GM23338 (cell line): ENCODE data around the gene KIF6. TPM values are rescaled to one million over a fixed set of nuclear protein-coding genes. Genes with fewer than 3 reads are reported as not detected.

Source experiments
- ATAC-seq: fragments of 200-7000 bp; cut with Tn5 transposase; 3 replicates; pipeline ENCODE4 v1.9.1; 2020
- DNase-seq: peaks from one replicate; pipeline ENCODE4 v3.0.0-alpha.2; 2015; ENCODE audit warnings: low spot score
- H2AFZ ChIP-seq: fragments of 200-600 bp; sonication (generic); 2 replicates; pipeline ENCODE4 v1.8.0; 2016; ENCODE audit warnings: antibody characterized with exemption, mild to moderate bottlenecking, moderate library complexity
- H3F3A ChIP-seq: fragments of 200-600 bp; sonication (generic); replicated peaks from 2 replicates; pipeline ENCODE4 v1.8.0; 2017; ENCODE audit warnings: antibody characterized with exemption, mixed run types, low read depth
- H3K27ac ChIP-seq: fragments of 200-600 bp; sonication (generic); 2 replicates; pipeline ENCODE4 v1.6.1; 2016; ENCODE audit warnings: low read depth
- H3K27me3 ChIP-seq: fragments of 200-600 bp; sonication (generic); 2 replicates; pipeline ENCODE4 v1.8.0; 2016; ENCODE audit warnings: mild to moderate bottlenecking, mixed run types, moderate library complexity; ENCODE audit not compliant: insufficient read depth
- H3K36me3 ChIP-seq: fragments of 200-600 bp; sonication (generic); 2 replicates; pipeline ENCODE4 v1.8.0; 2016; ENCODE audit warnings: mild to moderate bottlenecking; ENCODE audit not compliant: insufficient read depth
- H3K4me1 ChIP-seq: fragments of 200-600 bp; sonication (generic); 2 replicates; pipeline ENCODE4 v1.8.0; 2016; ENCODE audit warnings: mild to moderate bottlenecking, moderate library complexity; ENCODE audit not compliant: insufficient read depth
- H3K4me2 ChIP-seq: fragments of 200-600 bp; sonication (generic); 2 replicates; pipeline ENCODE4 v1.7.1; 2017; ENCODE audit warnings: mixed run types
- H3K4me3 ChIP-seq: fragments of 200-600 bp; sonication (generic); 2 replicates; pipeline ENCODE4 v1.6.1; 2016; ENCODE audit warnings: mixed run types
- H3K79me2 ChIP-seq: fragments of 200-600 bp; sonication (generic); replicated peaks from 2 replicates; pipeline ENCODE4 v1.8.0; 2017; ENCODE audit warnings: mild to moderate bottlenecking; ENCODE audit not compliant: insufficient read depth
- H3K9me2 ChIP-seq: fragments of 200-600 bp; sonication (generic); 2 replicates; pipeline ENCODE4 v1.8.0; 2017; ENCODE audit not compliant: insufficient read depth
- H4K20me1 ChIP-seq: fragments of 200-600 bp; sonication (generic); replicated peaks from 2 replicates; pipeline ENCODE4 v1.8.0; 2017; ENCODE audit warnings: mild to moderate bottlenecking; ENCODE audit not compliant: insufficient read depth
- H3K27ac Mint-ChIP-seq: 2 replicates; pipeline ENCODE4 v1.8.0; 2020; ENCODE audit warnings: inconsistent platforms, mild to moderate bottlenecking, moderate library complexity, mixed read lengths
- H3K27me3 Mint-ChIP-seq: 3 replicates; pipeline ENCODE4 v1.8.0; 2022; ENCODE audit warnings: low read depth, mild to moderate bottlenecking, moderate library complexity, mixed read lengths, inconsistent platforms; ENCODE audit not compliant: insufficient read depth, poor library complexity
- H3K36me3 Mint-ChIP-seq: 3 replicates; pipeline ENCODE4 v1.8.0; 2021; ENCODE audit warnings: low read depth, mild to moderate bottlenecking, inconsistent platforms, moderate library complexity, mixed read lengths
- H3K4me1 Mint-ChIP-seq: 3 replicates; pipeline ENCODE4 v1.8.0; 2020; ENCODE audit warnings: mild to moderate bottlenecking, inconsistent platforms, mixed read lengths
- H3K4me3 Mint-ChIP-seq: 3 replicates; pipeline ENCODE4 v1.8.0; 2021; ENCODE audit warnings: moderate library complexity, mild to moderate bottlenecking, inconsistent platforms, mixed read lengths
- H3K9me3 Mint-ChIP-seq: 3 replicates; pipeline ENCODE4 v1.8.0; 2020; ENCODE audit warnings: moderate library complexity, mild to moderate bottlenecking, inconsistent platforms, mixed read lengths
- EZH2phosphoT487 ChIP-seq: fragments of 200-600 bp; sonication (generic); IDR thresholded peaks from one replicate; pipeline ENCODE4 v1.8.1; 2018; ENCODE audit warnings: antibody characterized with exemption; ENCODE audit not compliant: unreplicated experiment
- JUNB ChIP-seq: IDR thresholded peaks from one replicate; pipeline ENCODE4 v1.6.1; 2016; ENCODE audit warnings: antibody characterized with exemption; ENCODE audit not compliant: unreplicated experiment
- POLR2AphosphoS5 ChIP-seq: IDR thresholded peaks from 2 replicates; pipeline ENCODE4 v1.6.1; 2016; ENCODE audit warnings: antibody characterized with exemption, low read depth
- ZNF114 ChIP-seq: fragments of 250-450 bp; sonication (Bioruptor Pico); IDR thresholded peaks from 2 replicates; pipeline ENCODE4 v1.5.0; 2020; ENCODE audit warnings: mild to moderate bottlenecking, moderate library complexity
- polyA plus RNA-seq: library from polyadenylated mRNA; unstranded; fragments of >200 nt; fragmentation: Nextera tagmentation; extraction: Ambion mirVana; gene quantifications from 2 replicates; pipeline ENCODE4 v1.2.1, GENCODE V29; 2016
- total RNA-seq: library from RNA; depleted of rRNA; stranded (reverse); fragments of >200 nt; shearing (Covaris generic); gene quantifications from 2 replicates; pipeline ENCODE4 v1.2.3, GENCODE V29; 2014
- TF ChIP-seq, protein P1 (sequence below): fragments of 250-450 bp; sonication (Bioruptor Pico); IDR thresholded peaks from 2 replicates; pipeline ENCODE4 v1.5.0; 2020; ENCODE audit warnings: mild to moderate bottlenecking, moderate library complexity
- TF ChIP-seq, protein P2 (sequence below): IDR thresholded peaks from one replicate; pipeline ENCODE4 v1.6.1; 2018; ENCODE audit warnings: antibody characterized with exemption; ENCODE audit not compliant: unreplicated experiment

KIF6 gene
- total and polyA plus RNA-seq, 2 experiments from 2014 or later = 0.87 to 1.7 TPM

GRCh38 chr6:39396854-39397253 lies 328.4 kb downstream of the KIF6 start (continued):
- TF ChIP-seq, protein P1, sequence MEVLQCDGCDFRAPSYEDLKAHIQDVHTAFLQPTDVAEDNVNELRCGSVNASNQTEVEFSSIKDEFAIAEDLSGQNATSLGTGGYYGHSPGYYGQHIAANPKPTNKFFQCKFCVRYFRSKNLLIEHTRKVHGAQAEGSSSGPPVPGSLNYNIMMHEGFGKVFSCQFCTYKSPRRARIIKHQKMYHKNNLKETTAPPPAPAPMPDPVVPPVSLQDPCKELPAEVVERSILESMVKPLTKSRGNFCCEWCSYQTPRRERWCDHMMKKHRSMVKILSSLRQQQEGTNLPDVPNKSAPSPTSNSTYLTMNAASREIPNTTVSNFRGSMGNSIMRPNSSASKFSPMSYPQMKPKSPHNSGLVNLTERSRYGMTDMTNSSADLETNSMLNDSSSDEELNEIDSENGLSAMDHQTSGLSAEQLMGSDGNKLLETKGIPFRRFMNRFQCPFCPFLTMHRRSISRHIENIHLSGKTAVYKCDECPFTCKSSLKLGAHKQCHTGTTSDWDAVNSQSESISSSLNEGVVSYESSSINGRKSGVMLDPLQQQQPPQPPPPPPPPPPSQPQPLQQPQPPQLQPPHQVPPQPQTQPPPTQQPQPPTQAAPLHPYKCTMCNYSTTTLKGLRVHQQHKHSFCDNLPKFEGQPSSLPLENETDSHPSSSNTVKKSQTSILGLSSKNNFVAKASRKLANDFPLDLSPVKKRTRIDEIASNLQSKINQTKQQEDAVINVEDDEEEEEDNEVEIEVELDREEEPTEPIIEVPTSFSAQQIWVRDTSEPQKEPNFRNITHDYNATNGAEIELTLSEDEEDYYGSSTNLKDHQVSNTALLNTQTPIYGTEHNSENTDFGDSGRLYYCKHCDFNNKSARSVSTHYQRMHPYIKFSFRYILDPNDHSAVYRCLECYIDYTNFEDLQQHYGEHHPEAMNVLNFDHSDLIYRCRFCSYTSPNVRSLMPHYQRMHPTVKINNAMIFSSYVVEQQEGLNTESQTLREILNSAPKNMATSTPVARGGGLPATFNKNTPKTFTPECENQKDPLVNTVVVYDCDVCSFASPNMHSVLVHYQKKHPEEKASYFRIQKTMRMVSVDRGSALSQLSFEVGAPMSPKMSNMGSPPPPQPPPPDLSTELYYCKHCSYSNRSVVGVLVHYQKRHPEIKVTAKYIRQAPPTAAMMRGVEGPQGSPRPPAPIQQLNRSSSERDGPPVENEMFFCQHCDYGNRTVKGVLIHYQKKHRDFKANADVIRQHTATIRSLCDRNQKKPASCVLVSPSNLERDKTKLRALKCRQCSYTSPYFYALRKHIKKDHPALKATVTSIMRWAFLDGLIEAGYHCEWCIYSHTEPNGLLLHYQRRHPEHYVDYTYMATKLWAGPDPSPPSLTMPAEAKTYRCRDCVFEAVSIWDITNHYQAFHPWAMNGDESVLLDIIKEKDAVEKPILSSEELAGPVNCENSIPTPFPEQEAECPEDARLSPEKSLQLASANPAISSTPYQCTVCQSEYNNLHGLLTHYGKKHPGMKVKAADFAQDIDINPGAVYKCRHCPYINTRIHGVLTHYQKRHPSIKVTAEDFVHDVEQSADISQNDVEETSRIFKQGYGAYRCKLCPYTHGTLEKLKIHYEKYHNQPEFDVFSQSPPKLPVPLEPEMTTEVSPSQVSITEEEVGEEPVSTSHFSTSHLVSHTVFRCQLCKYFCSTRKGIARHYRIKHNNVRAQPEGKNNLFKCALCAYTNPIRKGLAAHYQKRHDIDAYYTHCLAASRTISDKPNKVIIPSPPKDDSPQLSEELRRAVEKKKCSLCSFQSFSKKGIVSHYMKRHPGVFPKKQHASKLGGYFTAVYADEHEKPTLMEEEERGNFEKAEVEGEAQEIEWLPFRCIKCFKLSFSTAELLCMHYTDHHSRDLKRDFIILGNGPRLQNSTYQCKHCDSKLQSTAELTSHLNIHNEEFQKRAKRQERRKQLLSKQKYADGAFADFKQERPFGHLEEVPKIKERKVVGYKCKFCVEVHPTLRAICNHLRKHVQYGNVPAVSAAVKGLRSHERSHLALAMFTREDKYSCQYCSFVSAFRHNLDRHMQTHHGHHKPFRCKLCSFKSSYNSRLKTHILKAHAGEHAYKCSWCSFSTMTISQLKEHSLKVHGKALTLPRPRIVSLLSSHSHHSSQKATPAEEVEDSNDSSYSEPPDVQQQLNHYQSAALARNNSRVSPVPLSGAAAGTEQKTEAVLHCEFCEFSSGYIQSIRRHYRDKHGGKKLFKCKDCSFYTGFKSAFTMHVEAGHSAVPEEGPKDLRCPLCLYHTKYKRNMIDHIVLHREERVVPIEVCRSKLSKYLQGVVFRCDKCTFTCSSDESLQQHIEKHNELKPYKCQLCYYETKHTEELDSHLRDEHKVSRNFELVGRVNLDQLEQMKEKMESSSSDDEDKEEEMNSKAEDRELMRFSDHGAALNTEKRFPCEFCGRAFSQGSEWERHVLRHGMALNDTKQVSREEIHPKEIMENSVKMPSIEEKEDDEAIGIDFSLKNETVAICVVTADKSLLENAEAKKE (CRISPR knock-in tag) = no peak

- Mint-ChIP-seq H3K36me3 (no peaks in the 10 kb centered on the region), H3K9me3 (no peaks in the 10 kb centered on the region), H3K4me1 (peaks cover 5% of the 10 kb centered on the region), H3K4me3 (no peak overlapping the region), H3K27me3 (no peaks in the 10 kb centered on the region), H3K27ac (no peak overlapping the region)
- no peaks in the 10 kb centered on the region for H4K20me1 ChIP-seq
- no peaks in the 10 kb centered on the region for H3K9me2 ChIP-seq
- no peaks in the 10 kb centered on the region for H3K36me3 ChIP-seq
- H3K27me3 ChIP-seq = no peaks in the 10 kb centered on the region
- no peak overlapping the region for H3K4me3 ChIP-seq
- H3K27ac ChIP-seq = no peak overlapping the region
- DNase-seq (no peak), ATAC-seq (no peak)
- H2AFZ ChIP-seq = no peak overlapping the region
- H3F3A ChIP-seq = no peaks in the 10 kb centered on the region
- H3K4me1 ChIP-seq = peaks cover 7% of the 10 kb centered on the region; the same call in 1 of the 2 replicates
- no peaks in the 10 kb centered on the region for H3K79me2 ChIP-seq
- no peak overlapping the region for H3K4me2 ChIP-seq
- TF ChIP-seq EZH2phosphoT487 (no peak), ZNF114 (CRISPR knock-in tag) (no peak), JUNB (no peak), POLR2AphosphoS5 (no peak)
- TF ChIP-seq, protein P1 (CRISPR knock-in tag) = no peak
- TF ChIP-seq, protein P2, sequence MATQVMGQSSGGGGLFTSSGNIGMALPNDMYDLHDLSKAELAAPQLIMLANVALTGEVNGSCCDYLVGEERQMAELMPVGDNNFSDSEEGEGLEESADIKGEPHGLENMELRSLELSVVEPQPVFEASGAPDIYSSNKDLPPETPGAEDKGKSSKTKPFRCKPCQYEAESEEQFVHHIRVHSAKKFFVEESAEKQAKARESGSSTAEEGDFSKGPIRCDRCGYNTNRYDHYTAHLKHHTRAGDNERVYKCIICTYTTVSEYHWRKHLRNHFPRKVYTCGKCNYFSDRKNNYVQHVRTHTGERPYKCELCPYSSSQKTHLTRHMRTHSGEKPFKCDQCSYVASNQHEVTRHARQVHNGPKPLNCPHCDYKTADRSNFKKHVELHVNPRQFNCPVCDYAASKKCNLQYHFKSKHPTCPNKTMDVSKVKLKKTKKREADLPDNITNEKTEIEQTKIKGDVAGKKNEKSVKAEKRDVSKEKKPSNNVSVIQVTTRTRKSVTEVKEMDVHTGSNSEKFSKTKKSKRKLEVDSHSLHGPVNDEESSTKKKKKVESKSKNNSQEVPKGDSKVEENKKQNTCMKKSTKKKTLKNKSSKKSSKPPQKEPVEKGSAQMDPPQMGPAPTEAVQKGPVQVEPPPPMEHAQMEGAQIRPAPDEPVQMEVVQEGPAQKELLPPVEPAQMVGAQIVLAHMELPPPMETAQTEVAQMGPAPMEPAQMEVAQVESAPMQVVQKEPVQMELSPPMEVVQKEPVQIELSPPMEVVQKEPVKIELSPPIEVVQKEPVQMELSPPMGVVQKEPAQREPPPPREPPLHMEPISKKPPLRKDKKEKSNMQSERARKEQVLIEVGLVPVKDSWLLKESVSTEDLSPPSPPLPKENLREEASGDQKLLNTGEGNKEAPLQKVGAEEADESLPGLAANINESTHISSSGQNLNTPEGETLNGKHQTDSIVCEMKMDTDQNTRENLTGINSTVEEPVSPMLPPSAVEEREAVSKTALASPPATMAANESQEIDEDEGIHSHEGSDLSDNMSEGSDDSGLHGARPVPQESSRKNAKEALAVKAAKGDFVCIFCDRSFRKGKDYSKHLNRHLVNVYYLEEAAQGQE = no peak
Observed at GRCh38 chr6:39393075-39393474, 332.1 kb downstream of the KIF6 start.
